K562 (cell line): ENCODE data around the gene CEBPA. TPM values are rescaled to one million over a fixed set of nuclear protein-coding genes. Genes with fewer than 3 reads are reported as not detected.
A peak's percentile ranks its signal among the peaks of the same experiment; 100 is the strongest.

Experiments
- ATAC-seq: fragments of 200-7000 bp; cut with Tn5 transposase; 3 replicates; pipeline ENCODE4 v1.9.1; 2020; ENCODE audit warnings: moderate library complexity
- BruUV-seq: library from RNA; stranded (reverse); fragments of 400-500 nt; replicated peaks from 2 replicates; lab custom pipeline; 2021; lab: Mats Ljungman, UMichigan
- CTCF ChIA-PET: fragments of 300-600 bp; formaldehyde crosslinking; extraction: SDS; loops from one replicate; lab custom pipeline; 2021; ENCODE audit warnings: low intra/inter-chr PET ratio; lab: Yijun Ruan, JAX
- POLR2A ChIA-PET: fragments of 300-600, 350-650 bp; sonication (Branson Sonifier 250); formaldehyde crosslinking; extraction: SDS; loops from one replicate; lab custom pipeline; 2021; ENCODE audit warnings: antibody characterized with exemption, inconsistent platforms; lab: Yijun Ruan, JAX
- DNase-seq, 4 experiments: peaks; one replicate each; pipeline versions ENCODE4 v3.0.0 to v3.0.0-alpha.2; 2011 to 2018; ENCODE audit warnings: low spot score in 3 of 4, mixed read lengths in 3 of 4; ENCODE audit errors: extremely low read depth in 1 of 4
- FAIRE-seq: peaks from 2 replicates; lab custom pipeline; 2011; peaks lifted over from hg19 to GRCh38; lab: Jason Lieb, UNC
- H2AFZ ChIP-seq: 2 replicates; pipeline ENCODE4 v1.6.0; 2011; ENCODE audit warnings: low read depth, low read length, control low read depth, inconsistent platforms
- H3K27ac ChIP-seq: fragments of 200-600 bp; 3 replicates; pipeline ENCODE4 v1.8.0; 2011; ENCODE audit warnings: low read depth, mild to moderate bottlenecking, control low read depth, inconsistent platforms, low read length, moderate library complexity, mixed read lengths; ENCODE audit errors: extremely low read depth
- H3K27me3 ChIP-seq, 2 experiments: fragments of 300-600 bp in 1 of 2; 2 replicates in 1 of 2; 3 replicates in 1 of 2; pipeline versions ENCODE4 v1.6.0 to v1.8.0; 2011; ENCODE audit warnings: inconsistent platforms in 2 of 2, low read length in 2 of 2, mild to moderate bottlenecking in 1 of 2, mixed read lengths in 1 of 2, moderate library complexity in 1 of 2; ENCODE audit not compliant: control insufficient read depth in 2 of 2, insufficient read depth in 2 of 2
- H3K36me3 ChIP-seq: fragments of 300-600 bp; 3 replicates; pipeline ENCODE4 v1.8.0; 2011; ENCODE audit warnings: mild to moderate bottlenecking, low read length, inconsistent platforms; ENCODE audit not compliant: control insufficient read depth, insufficient read depth
- H3K4me1 ChIP-seq, 2 experiments: fragments of 200-600 bp in 1 of 2; replicated peaks in 1 of 2; 2 replicates in 1 of 2; 3 replicates in 1 of 2; pipeline versions ENCODE4 v1.5.1 to v1.8.0; 2011; ENCODE audit warnings: inconsistent platforms in 2 of 2, low read length in 2 of 2, mild to moderate bottlenecking in 1 of 2, mixed read lengths in 1 of 2, moderate library complexity in 1 of 2; ENCODE audit not compliant: control insufficient read depth in 2 of 2, insufficient read depth in 2 of 2
- H3K4me2 ChIP-seq: 2 replicates; pipeline ENCODE4 v1.6.1; 2011; ENCODE audit warnings: low read length, control low read depth, inconsistent platforms, mixed read lengths; ENCODE audit not compliant: insufficient read depth
- H3K4me3 ChIP-seq: fragments of 200-600 bp; sonication (generic), shearing (Covaris generic); 2 replicates; pipeline ENCODE4 v1.5.1; 2016; ENCODE audit warnings: control low read depth, inconsistent platforms
- H3K79me2 ChIP-seq: fragments of 200-600 bp; 3 replicates; pipeline ENCODE4 v1.8.0; 2011; ENCODE audit warnings: low read length, inconsistent platforms; ENCODE audit not compliant: control insufficient read depth, insufficient read depth
- H3K9ac ChIP-seq, 2 experiments: 2 replicates each; pipeline versions ENCODE4 v1.6.0 to v1.6.1; 2011; ENCODE audit warnings: low read depth in 2 of 2, low read length in 2 of 2, control low read depth in 1 of 2, inconsistent platforms in 1 of 2, mild to moderate bottlenecking in 1 of 2, mixed read lengths in 1 of 2; ENCODE audit not compliant: insufficient read depth in 1 of 2
- H3K9me1 ChIP-seq: one replicate; pipeline ENCODE4 v1.6.0; 2011; ENCODE audit warnings: inconsistent platforms, mild to moderate bottlenecking, low read length, moderate library complexity; ENCODE audit not compliant: control insufficient read depth, insufficient read depth
- H3K9me3 ChIP-seq: replicated peaks from 2 replicates; pipeline ENCODE4 v1.5.1; 2011; ENCODE audit warnings: low read depth, low read length, inconsistent platforms; ENCODE audit not compliant: control insufficient read depth, insufficient read depth
- H4K20me1 ChIP-seq: replicated peaks from 2 replicates; pipeline ENCODE4 v1.6.1; 2011; ENCODE audit warnings: low read length, inconsistent platforms, mixed read lengths; ENCODE audit not compliant: control insufficient read depth, insufficient read depth
- CTBP1 ChIP-seq: fragments of 450-650 bp; IDR thresholded peaks from 2 replicates; pipeline ENCODE4 v1.6.1; 2016; ENCODE audit warnings: borderline replicate concordance
- KLF6 ChIP-seq: fragments of 250-450 bp; sonication (Bioruptor Pico); IDR thresholded peaks from 2 replicates; pipeline ENCODE4 v1.4.0; 2020; ENCODE audit warnings: mild to moderate bottlenecking, moderate library complexity, borderline replicate concordance
- MAX ChIP-seq: sonication (generic); formaldehyde crosslinking; IDR thresholded peaks from 2 replicates; pipeline ENCODE4 v1.9.0; 2022; ENCODE audit warnings: mild to moderate bottlenecking, missing genetic modification reagents
- NELFE ChIP-seq: IDR thresholded peaks from 2 replicates; pipeline ENCODE4 v1.6.1; 2011; ENCODE audit warnings: mild to moderate bottlenecking; ENCODE audit not compliant: insufficient read depth, insufficient read length
- NR3C1 ChIP-seq: sonication (generic); formaldehyde crosslinking; IDR thresholded peaks from 2 replicates; pipeline ENCODE4 v1.8.1; 2022; ENCODE audit warnings: missing genetic modification reagents
- RBM15 ChIP-seq: fragments of 200-400 bp; formaldehyde crosslinking; IDR thresholded peaks from 2 replicates; pipeline ENCODE4 v1.6.1; 2018; ENCODE audit warnings: mild to moderate bottlenecking, low read length, moderate library complexity; ENCODE audit not compliant: insufficient read depth
- SPI1 ChIP-seq: IDR thresholded peaks from 2 replicates; pipeline ENCODE4 v1.6.1; 2011; ENCODE audit warnings: low read depth, low read length, control low read depth, borderline replicate concordance
- TAF9B ChIP-seq: fragments of 450-650 bp; IDR thresholded peaks from 2 replicates; pipeline ENCODE4 v1.6.1; 2018; ENCODE audit warnings: mild to moderate bottlenecking; ENCODE audit not compliant: partially characterized antibody
- XRCC5 ChIP-seq: fragments of 200-400 bp; formaldehyde crosslinking; IDR thresholded peaks from 2 replicates; pipeline ENCODE4 v1.6.1; 2017; ENCODE audit warnings: low read depth, mild to moderate bottlenecking, low read length
- ZNF511 ChIP-seq: sonication (generic); formaldehyde crosslinking; IDR thresholded peaks from 2 replicates; pipeline ENCODE4 v1.8.0; 2022; ENCODE audit warnings: mild to moderate bottlenecking, missing genetic modification reagents
- ZNF785 ChIP-seq: fragments of 250-450 bp; sonication (Bioruptor Pico); IDR thresholded peaks from 2 replicates; pipeline ENCODE4 v1.4.0; 2020; ENCODE audit warnings: mild to moderate bottlenecking
- WGBS: fragments of 100-300 bp; shearing (Covaris generic); methylation state at CpG from one replicate; pipeline ENCODE4 v1.1.6; 2016; ENCODE audit warnings: low coverage, mixed read lengths; ENCODE audit not compliant: insufficient coverage; ENCODE audit errors: missing lambda C conversion rate; 5-methylcytosine and 5-hydroxymethylcytosine counted together
- in situ Hi-C: fragments of 300-500 bp; cut with MboI; formaldehyde crosslinking; loops from 4 replicates; pipeline ENCODE4 v1.15.0; 2018; ENCODE audit warnings: inconsistent platforms, mixed read lengths
- intact Hi-C: fragments of 100-400 bp; cut with micrococcal nuclease; formaldehyde crosslinking; loops from 2 replicates; pipeline ENCODE4 v1.14.2; 2022
- polyA plus RNA-seq, 8 experiments: library from polyadenylated mRNA; depleted of rRNA in 4 of 8; stranded (reverse) in 5 of 8; unstranded in 3 of 8; fragments of >200 nt; fragmentation: Nextera tagmentation in 2 of 8; fragmentation: Illumina TruSeq in 1 of 8; extraction: Ambion mirVana in 2 of 8; extraction: Trizol in 1 of 8; gene quantifications; 2 replicates each; pipeline versions ENCODE4 v1.2.1 to v1.2.3, GENCODE V29; 2011 to 2014; ENCODE audit warnings: inconsistent platforms in 1 of 8, missing spikeins in 1 of 8
- total RNA-seq, 7 experiments: library from RNA; depleted of rRNA in 6 of 7; stranded (reverse); fragments of >200 nt in 6 of 7; fragmentation: Illumina TruSeq in 2 of 7; extraction: Trizol in 2 of 7; gene quantifications; 2 replicates each; pipeline versions ENCODE4 v1.2.1 to v1.2.3, GENCODE V29; 2011 to 2021; ENCODE audit warnings: low replicate concordance in 1 of 7
- TF ChIP-seq, protein P1 (sequence below): fragments of 450-650 bp; formaldehyde crosslinking; IDR thresholded peaks from 2 replicates; pipeline ENCODE4 v1.4.0; 2020; ENCODE audit warnings: mild to moderate bottlenecking, moderate library complexity

CEBPA gene
- total and polyA plus RNA-seq, 9 of the 15 experiments (the other 6 are each of a cell fraction or from before 2014, with no cell fraction given) = 0.03 to 0.59 (median 0.15) TPM; not detected in 2

- Histone ChIP-seq H3K9ac (no peak overlapping the region), H3K36me3 (no peaks in the 10 kb centered on the region), H3K27me3 (peaks cover 0 to 34% of the 10 kb centered on the region in 2 experiments; a peak in 2 of 5 replicates), H3K9me3 (no peaks in the 10 kb centered on the region), H3K4me2 (no peak overlapping the region), H2AFZ (no peak overlapping the region), H3K4me1 (peaks cover 5 to 25% of the 10 kb centered on the region in 2 experiments; a peak in 4 of 5 replicates), H4K20me1 (no peaks in the 10 kb centered on the region), H3K9me1 (no peaks in the 10 kb centered on the region), H3K4me3 (no peak overlapping the region)
- CTCF ChIA-PET = no interaction called here
- no TSS peak for BruUV-seq
- 12% methylated on average over 14 of the region's 14 CpGs for WGBS
- in situ Hi-C loops = no loop called here
- no peak for DNase-seq
- peak; percentile 50 for ATAC-seq
- no peak for TF ChIP-seq MAX (CRISPR knock-in tag)
- no peak for TF ChIP-seq NELFE
- TF ChIP-seq, protein P1, sequence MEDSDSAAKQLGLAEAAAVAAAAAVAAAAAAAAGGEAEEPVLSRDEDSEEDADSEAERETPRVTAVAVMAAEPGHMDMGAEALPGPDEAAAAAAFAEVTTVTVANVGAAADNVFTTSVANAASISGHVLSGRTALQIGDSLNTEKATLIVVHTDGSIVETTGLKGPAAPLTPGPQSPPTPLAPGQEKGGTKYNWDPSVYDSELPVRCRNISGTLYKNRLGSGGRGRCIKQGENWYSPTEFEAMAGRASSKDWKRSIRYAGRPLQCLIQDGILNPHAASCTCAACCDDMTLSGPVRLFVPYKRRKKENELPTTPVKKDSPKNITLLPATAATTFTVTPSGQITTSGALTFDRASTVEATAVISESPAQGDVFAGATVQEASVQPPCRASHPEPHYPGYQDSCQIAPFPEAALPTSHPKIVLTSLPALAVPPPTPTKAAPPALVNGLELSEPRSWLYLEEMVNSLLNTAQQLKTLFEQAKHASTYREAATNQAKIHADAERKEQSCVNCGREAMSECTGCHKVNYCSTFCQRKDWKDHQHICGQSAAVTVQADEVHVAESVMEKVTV = no peak
- TF ChIP-seq ZNF785 (CRISPR knock-in tag) = no peak
- no peak for TF ChIP-seq RBM15
- TF ChIP-seq KLF6 (CRISPR knock-in tag) = no peak
- TF ChIP-seq ZNF511 = no peak
- TF ChIP-seq SPI1 = no peak
- no peak for TF ChIP-seq CTBP1
- no peak for TF ChIP-seq NR3C1 (CRISPR knock-in tag)
- TF ChIP-seq TAF9B = no peak
- no peak for TF ChIP-seq XRCC5
- TF ChIP-seq, all 486 proteins: peak for 0
- intact Hi-C loops = no loop called here
- H3K79me2 ChIP-seq = no peaks in the 10 kb centered on the region
- no peak for FAIRE-seq
- POLR2A ChIA-PET = interaction anchor here (0.6 to 1.0 kb wide), 2 partner anchors 158 to 230 kb away, joined by 3 read pairs; no protein-coding TSS in a partner anchor
- H3K27ac ChIP-seq = no peak overlapping the region
Measured at GRCh38 chr19:33261511-33262189, 40.7 kb downstream of the CEBPA start.
